Hepatocyte (in vitro differentiated cells): ENCODE results near the gene PTPRD. TPM values are rescaled to one million over a fixed set of nuclear protein-coding genes. Genes with fewer than 3 reads are reported as not detected.

Source experiments
- DNase-seq: peaks from one replicate; pipeline ENCODE4 v3.0.0-alpha.2; 2016; ENCODE audit warnings: low spot score
- H2AFZ ChIP-seq: fragments of 200-600 bp; sonication (generic); 2 replicates; pipeline ENCODE4 v1.6.0; 2016; ENCODE audit warnings: antibody characterized with exemption, mild to moderate bottlenecking
- H3K27ac ChIP-seq: fragments of 200-600 bp; sonication (generic); 2 replicates; pipeline ENCODE4 v1.5.1; 2016; ENCODE audit warnings: mild to moderate bottlenecking
- H3K27me3 ChIP-seq: fragments of 200-600 bp; sonication (generic); 2 replicates; pipeline ENCODE4 v1.6.1; 2016
- H3K36me3 ChIP-seq: fragments of 200-600 bp; sonication (generic); replicated peaks from 2 replicates; pipeline ENCODE4 v1.5.1; 2016; ENCODE audit warnings: low read depth; ENCODE audit not compliant: insufficient read depth
- H3K4me1 ChIP-seq: fragments of 200-600 bp; sonication (generic); 2 replicates; pipeline ENCODE4 v1.5.1; 2016; ENCODE audit warnings: mild to moderate bottlenecking, moderate library complexity; ENCODE audit not compliant: insufficient read depth
- H3K4me2 ChIP-seq: fragments of 200-600 bp; sonication (generic); 2 replicates; pipeline ENCODE4 v1.6.0; 2016
- H3K4me3 ChIP-seq: fragments of 200-600 bp; sonication (generic); 2 replicates; pipeline ENCODE4 v1.5.1; 2016; ENCODE audit warnings: mild to moderate bottlenecking
- H3K79me2 ChIP-seq: fragments of 200-600 bp; sonication (generic); 2 replicates; pipeline ENCODE4 v1.6.0; 2017; ENCODE audit warnings: mild to moderate bottlenecking
- H3K9me2 ChIP-seq: fragments of 200-600 bp; sonication (generic); replicated peaks from 2 replicates; pipeline ENCODE4 v1.6.0; 2017; ENCODE audit warnings: mild to moderate bottlenecking; ENCODE audit not compliant: insufficient read depth
- H3K9me3 ChIP-seq: fragments of 200-600 bp; sonication (generic); 2 replicates; pipeline ENCODE4 v1.5.1; 2016; ENCODE audit warnings: low read depth, mild to moderate bottlenecking
- H4K20me1 ChIP-seq: fragments of 200-600 bp; sonication (generic); 2 replicates; pipeline ENCODE4 v1.6.0; 2016; ENCODE audit warnings: mild to moderate bottlenecking; ENCODE audit not compliant: insufficient read depth, poor library complexity, severe bottlenecking
- CTCF ChIP-seq: fragments of 200-600 bp; sonication (generic); IDR thresholded peaks from 2 replicates; pipeline ENCODE4 v1.5.1; 2016; ENCODE audit warnings: antibody characterized with exemption, mild to moderate bottlenecking; ENCODE audit not compliant: poor library complexity
- EZH2 ChIP-seq: fragments of 200-600 bp; sonication (generic); IDR thresholded peaks from 2 replicates; pipeline ENCODE4 v1.6.1; 2016; ENCODE audit warnings: antibody characterized with exemption, mild to moderate bottlenecking, borderline replicate concordance
- EZH2phosphoT487 ChIP-seq: fragments of 200-600 bp; sonication (generic); IDR thresholded peaks from one replicate; pipeline ENCODE4 v1.6.1; 2018; ENCODE audit warnings: antibody characterized with exemption, mild to moderate bottlenecking, low read depth, moderate library complexity; ENCODE audit not compliant: unreplicated experiment, severe bottlenecking
- WGBS: methylation state at CpG from one replicate; pipeline ENCODE4 v1.1.6; 2016; ENCODE audit warnings: low lambda C conversion rate; ENCODE audit errors: missing lambda C conversion rate; 5-methylcytosine and 5-hydroxymethylcytosine counted together
- polyA plus RNA-seq: library from polyadenylated mRNA; unstranded; fragments of >200 nt; fragmentation: Nextera tagmentation; extraction: Ambion mirVana; gene quantifications from 2 replicates; pipeline ENCODE4 v1.2.1, GENCODE V29; 2016
- total RNA-seq: library from RNA; depleted of rRNA; stranded (reverse); fragments of >200 nt; gene quantifications from 2 replicates; pipeline ENCODE4 v1.2.3, GENCODE V29; 2014

PTPRD gene
- total and polyA plus RNA-seq, 2 experiments from 2014 or later: 6.5 to 77.6 TPM

- H3K36me3 ChIP-seq: no peaks in the 10 kb centered on the region
- TF ChIP-seq EZH2phosphoT487: no peak
- TF ChIP-seq CTCF: no peak
- no peak for TF ChIP-seq EZH2
- no peaks in the 10 kb centered on the region for H4K20me1 ChIP-seq
- no peaks in the 10 kb centered on the region for H3K79me2 ChIP-seq
- no peak for DNase-seq
- no peaks in the 10 kb centered on the region for H3K4me1 ChIP-seq
- WGBS: 84% methylated on average over 1 of the region's 1 CpG
- H3K27ac ChIP-seq: no peak overlapping the region
- no peak overlapping the region for H3K4me2 ChIP-seq
- H3K9me2 ChIP-seq: no peaks in the 10 kb centered on the region
- no peak overlapping the region for H3K4me3 ChIP-seq
- H2AFZ ChIP-seq: no peak overlapping the region
- H3K27me3 ChIP-seq: no peaks in the 10 kb centered on the region
- H3K9me3 ChIP-seq: no peaks in the 10 kb centered on the region
Observed at GRCh38 chr9:10248890-10249289, 363.9 kb downstream of the PTPRD start.

- Histone ChIP-seq H3K36me3 (no peaks in the 10 kb centered on the region), H2AFZ (no peak overlapping the region), H3K79me2 (no peaks in the 10 kb centered on the region), H3K4me2 (no peak overlapping the region), H3K4me1 (no peaks in the 10 kb centered on the region), H3K9me2 (no peaks in the 10 kb centered on the region), H4K20me1 (no peaks in the 10 kb centered on the region), H3K27ac (no peak overlapping the region), H3K9me3 (no peaks in the 10 kb centered on the region), H3K27me3 (no peaks in the 10 kb centered on the region), H3K4me3 (no peak overlapping the region)
- WGBS: 73% methylated on average over 2 of the region's 2 CpGs
- no peak for TF ChIP-seq CTCF
- no peak for DNase-seq
Observed at GRCh38 chr9:10242255-10242654, 370.5 kb downstream of the PTPRD start.

GRCh38 chr9:10238087-10238486 is 374.7 kb downstream of the PTPRD start:
- Histone ChIP-seq H3K36me3 (no peaks in the 10 kb centered on the region), H3K4me1 (no peaks in the 10 kb centered on the region), H4K20me1 (no peaks in the 10 kb centered on the region), H3K27ac (no peak overlapping the region), H3K9me2 (no peaks in the 10 kb centered on the region), H3K4me2 (no peak overlapping the region), H3K4me3 (no peak overlapping the region), H3K79me2 (no peaks in the 10 kb centered on the region), H2AFZ (no peak overlapping the region), H3K27me3 (no peaks in the 10 kb centered on the region), H3K9me3 (no peaks in the 10 kb centered on the region)
- no peak for TF ChIP-seq EZH2phosphoT487
- TF ChIP-seq EZH2: no peak
- TF ChIP-seq CTCF: no peak
- no peak for DNase-seq
- WGBS: 67% methylated on average over 1 of the region's 1 CpG

GRCh38 chr9:10237584-10237983 is 375.2 kb downstream of the PTPRD start:
- TF ChIP-seq CTCF: no peak
- no peak for TF ChIP-seq EZH2
- no peak for TF ChIP-seq EZH2phosphoT487
- no peak overlapping the region for H3K27ac ChIP-seq
- no peaks in the 10 kb centered on the region for H4K20me1 ChIP-seq
- no peaks in the 10 kb centered on the region for H3K79me2 ChIP-seq
- no peak overlapping the region for H3K4me3 ChIP-seq
- no peaks in the 10 kb centered on the region for H3K4me1 ChIP-seq
- H3K36me3 ChIP-seq: no peaks in the 10 kb centered on the region
- H3K4me2 ChIP-seq: no peak overlapping the region
- H3K27me3 ChIP-seq: no peaks in the 10 kb centered on the region
- no peaks in the 10 kb centered on the region for H3K9me2 ChIP-seq
- no peak for DNase-seq
- H2AFZ ChIP-seq: no peak overlapping the region
- H3K9me3 ChIP-seq: no peaks in the 10 kb centered on the region
